Measurements from ENCODE around the gene NAV2.
"Not testable (repeated sequence)": the region's sequence is repeated elsewhere in the genome, so short reads cannot be mapped to it uniquely, and the experiment has no call there.

Gene NAV2

GRCh38 chr11:19869466-19869865 is 156.8 kb downstream of the NAV2 start:
- no peak for DNase-seq

- no peak for DNase-seq
These were observed 157.4 kb downstream of the NAV2 start for GRCh38 chr11:19869946-19870589.

- DNase-seq: no peak
These were observed 158.9 kb downstream of the NAV2 start for GRCh38 chr11:19871531-19871930.

- no peak for DNase-seq
These were observed 160.0 kb downstream of the NAV2 start for GRCh38 chr11:19872512-19873145.

GRCh38 chr11:19873730-19874129 is 161.1 kb downstream of the NAV2 start:
- no peak for DNase-seq

GRCh38 chr11:19874266-19874665 is 161.6 kb downstream of the NAV2 start:
- DNase-seq: no peak

GRCh38 chr11:19876750-19877149 is 164.1 kb downstream of the NAV2 start:
- DNase-seq: no peak

- DNase-seq: no peak
These were observed 165.9 kb downstream of the NAV2 start for GRCh38 chr11:19878520-19878919.

GRCh38 chr11:19879307-19880087 is 166.9 kb downstream of the NAV2 start:
- no peak for DNase-seq

- DNase-seq: no peak
These were observed 167.4 kb downstream of the NAV2 start for GRCh38 chr11:19880088-19880345.

GRCh38 chr11:19881177-19881576 is 168.5 kb downstream of the NAV2 start:
- DNase-seq: no peak

GRCh38 chr11:19882356-19882755 is 169.7 kb downstream of the NAV2 start:
- DNase-seq: no peak

- no peak for DNase-seq
These were observed 173.9 kb downstream of the NAV2 start for GRCh38 chr11:19886498-19886897.

GRCh38 chr11:19887842-19888241 is 175.2 kb downstream of the NAV2 start:
- no peak for DNase-seq

GRCh38 chr11:19889531-19889930 is 176.9 kb downstream of the NAV2 start:
- DNase-seq: no peak

- no peak for DNase-seq
These were observed 177.7 kb downstream of the NAV2 start for GRCh38 chr11:19890308-19890707.

- DNase-seq: no peak
These were observed 178.4 kb downstream of the NAV2 start for GRCh38 chr11:19891022-19891421.

- DNase-seq: no peak
These were observed 179.8 kb downstream of the NAV2 start for GRCh38 chr11:19892387-19892786.

- DNase-seq: no peak
These were observed 180.2 kb downstream of the NAV2 start for GRCh38 chr11:19892876-19893275.

- DNase-seq: no peak
These were observed 181.8 kb downstream of the NAV2 start for GRCh38 chr11:19894404-19894803.

- DNase-seq: not testable (repeated sequence)
These were observed 182.4 kb downstream of the NAV2 start for GRCh38 chr11:19895037-19895436.

GRCh38 chr11:19895776-19896175 is 183.1 kb downstream of the NAV2 start:
- no peak for DNase-seq

- peak; percentile 19 for DNase-seq
These were observed 191.0 kb downstream of the NAV2 start for GRCh38 chr11:19903620-19904069.

GRCh38 chr11:19905280-19905853 is 192.7 kb downstream of the NAV2 start:
- DNase-seq: no peak
